ENCODE results near the gene IL1R2.

DNA sequence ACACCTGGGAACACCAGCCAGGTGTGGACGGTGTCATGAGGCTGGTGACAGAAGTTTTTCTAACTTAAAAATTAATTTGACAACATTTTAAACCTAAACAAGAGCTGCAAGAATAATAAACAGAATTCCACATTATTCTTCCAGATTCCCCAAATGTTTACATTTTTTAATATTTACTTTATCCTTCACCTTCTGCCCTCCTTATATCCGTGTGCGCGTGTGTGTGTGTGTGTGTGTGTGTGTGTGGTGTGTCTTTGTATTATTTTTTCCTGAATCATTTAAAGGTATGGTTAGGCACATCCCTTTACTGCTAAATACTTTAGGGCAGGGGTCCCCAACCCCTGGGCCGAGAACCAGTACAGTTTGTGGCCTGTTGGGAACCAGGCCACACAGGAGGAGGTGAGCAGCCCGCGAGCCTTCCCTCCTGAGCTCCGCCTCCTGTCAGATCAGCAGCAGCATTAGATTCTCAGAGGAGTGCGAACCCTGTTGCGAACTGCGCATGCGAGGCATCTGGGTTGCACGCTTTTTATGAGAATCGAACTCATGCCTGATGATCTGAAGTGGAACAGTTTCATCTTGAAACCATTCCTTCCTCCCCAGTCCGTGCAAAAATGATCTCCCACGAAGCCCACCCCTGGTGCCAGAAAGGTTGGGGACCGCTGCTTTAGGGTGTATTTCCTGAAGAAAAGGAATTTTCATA is 16.4 kb upstream of the IL1R2 start:
- TF ChIP-seq, protein P1, sequence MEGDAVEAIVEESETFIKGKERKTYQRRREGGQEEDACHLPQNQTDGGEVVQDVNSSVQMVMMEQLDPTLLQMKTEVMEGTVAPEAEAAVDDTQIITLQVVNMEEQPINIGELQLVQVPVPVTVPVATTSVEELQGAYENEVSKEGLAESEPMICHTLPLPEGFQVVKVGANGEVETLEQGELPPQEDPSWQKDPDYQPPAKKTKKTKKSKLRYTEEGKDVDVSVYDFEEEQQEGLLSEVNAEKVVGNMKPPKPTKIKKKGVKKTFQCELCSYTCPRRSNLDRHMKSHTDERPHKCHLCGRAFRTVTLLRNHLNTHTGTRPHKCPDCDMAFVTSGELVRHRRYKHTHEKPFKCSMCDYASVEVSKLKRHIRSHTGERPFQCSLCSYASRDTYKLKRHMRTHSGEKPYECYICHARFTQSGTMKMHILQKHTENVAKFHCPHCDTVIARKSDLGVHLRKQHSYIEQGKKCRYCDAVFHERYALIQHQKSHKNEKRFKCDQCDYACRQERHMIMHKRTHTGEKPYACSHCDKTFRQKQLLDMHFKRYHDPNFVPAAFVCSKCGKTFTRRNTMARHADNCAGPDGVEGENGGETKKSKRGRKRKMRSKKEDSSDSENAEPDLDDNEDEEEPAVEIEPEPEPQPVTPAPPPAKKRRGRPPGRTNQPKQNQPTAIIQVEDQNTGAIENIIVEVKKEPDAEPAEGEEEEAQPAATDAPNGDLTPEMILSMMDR (IDR thresholded peaks at IDR 0.05) = no peak
- TF ChIP-seq POLR2AphosphoS5 (IDR thresholded peaks at IDR 0.05) (no peak), POLR2A (IDR thresholded peaks at IDR 0.05) (no peak)
